Transverse colon (tissue), 4 donors: ENCODE data around the gene SLC17A5. TPM values are rescaled to one million over a fixed set of nuclear protein-coding genes. Genes with fewer than 3 reads are reported as not detected.

ENCODE experiments used
- DNase-seq: peaks from one replicate; pipeline ENCODE4 v3.0.0-alpha.2; 2019
- H3K27ac ChIP-seq, 4 donors: fragments of 200-600 bp; sonication (generic); 2 replicates each; pipeline ENCODE4 v1.5.1; 2016 to 2018; ENCODE audit warnings: inconsistent platforms in 4 of 4
- H3K27me3 ChIP-seq: fragments of 200-600 bp; sonication (generic); 2 replicates; pipeline ENCODE4 v1.5.1; 2017; ENCODE audit warnings: inconsistent platforms
- H3K36me3 ChIP-seq, 4 donors: fragments of 200-600 bp; sonication (generic); 2 replicates each; pipeline ENCODE4 v1.5.1; 2017 to 2019; ENCODE audit warnings: inconsistent platforms in 4 of 4
- H3K4me1 ChIP-seq, 4 donors: fragments of 200-600 bp; sonication (generic); 2 replicates each; pipeline ENCODE4 v1.5.1; 2017 to 2020; ENCODE audit warnings: inconsistent platforms in 4 of 4
- H3K4me3 ChIP-seq, 4 donors: fragments of 200-600 bp; sonication (generic); 1 replicate in 1 of 4; 2 replicates in 3 of 4; pipeline versions ENCODE4 v1.5.1 to v1.6.1; 2017 to 2019; ENCODE audit warnings: inconsistent platforms in 4 of 4
- H3K9me3 ChIP-seq, 2 donors: fragments of 200-600 bp; sonication (generic); 2 replicates each; pipeline ENCODE4 v1.5.1; 2017 to 2019; ENCODE audit warnings: inconsistent platforms in 2 of 2
- CTCF ChIP-seq, 5 experiments: fragments of 200-600 bp in 3 of 5; fragments of 450-650 bp in 2 of 5; sonication (generic) in 3 of 5; IDR thresholded peaks; 1 replicate in 2 of 5; 2 replicates in 3 of 5; pipeline ENCODE4 v1.5.1; 2016 to 2017; ENCODE audit warnings: antibody characterized with exemption in 5 of 5, inconsistent platforms in 3 of 5, mild to moderate bottlenecking in 2 of 5, moderate library complexity in 1 of 5
- EP300 ChIP-seq: sonication (generic); formaldehyde crosslinking; IDR thresholded peaks from one replicate; pipeline ENCODE4 v1.6.1; 2017; ENCODE audit warnings: antibody characterized with exemption, low read depth
- POLR2A ChIP-seq: fragments of 450-650 bp; IDR thresholded peaks from one replicate; pipeline ENCODE4 v1.6.1; 2016; ENCODE audit warnings: antibody characterized with exemption, mild to moderate bottlenecking, moderate library complexity
- POLR2AphosphoS5 ChIP-seq, 3 donors: sonication (generic); formaldehyde crosslinking; IDR thresholded peaks; one replicate each; pipeline ENCODE4 v1.6.1; 2016; ENCODE audit warnings: antibody characterized with exemption in 3 of 3
- WGBS, 2 donors: methylation state at CpG; one replicate each; pipeline ENCODE4 v1.1.5; 2018; ENCODE audit warnings: low coverage in 1 of 2; 5-methylcytosine and 5-hydroxymethylcytosine counted together
- in situ Hi-C, 4 donors: fragments of 200-750 bp; cut with MboI; loops; one replicate each; pipeline versions ENCODE4 v1.15.0 to v1.15.1; 2017; ENCODE audit warnings: low sequenced_read_pairs in 3 of 4, low pct_ligation_motif_present in 1 of 4, low pct_unique_long_range_greater_than_20kb in 1 of 4
- intact Hi-C: fragments of 100-400 bp; cut with DNase I; formaldehyde crosslinking; loops from one replicate; pipeline ENCODE4 v1.15.1; 2023; ENCODE audit warnings: low total_unique reads
- total RNA-seq, 4 donors: library from RNA; depleted of rRNA; stranded (reverse); fragments of >200 nt; gene quantifications; one replicate each; pipeline ENCODE4 v1.1.0, GENCODE V29; 2016

The SLC17A5 gene
- total RNA-seq, 4 donors from 2014 or later: 13.7 to 57.3 (median 32.8) TPM

- WGBS, 2 donors: 62 to 64% methylated on average over 2 of the region's 2 CpGs
- no peak for DNase-seq
- peaks cover 0 to 39% (median 9%) of the 10 kb centered on the region in 4 donors for H3K36me3 ChIP-seq
- H3K27ac ChIP-seq: peak overlapping the region in 1 of 4 donors; percentile 45
- no peaks in the 10 kb centered on the region for H3K27me3 ChIP-seq
- H3K4me3 ChIP-seq: no peak overlapping the region
- H3K4me1 ChIP-seq: peaks cover 0 to 7% (median 0%) of the 10 kb centered on the region in 4 donors
- TF ChIP-seq POLR2AphosphoS5 (IDR thresholded peaks at IDR 0.05) (peak in 2 of 3 donors; percentile 30 to 53), POLR2A (no peak)
- in situ Hi-C loops: no loop called here
- no peaks in the 10 kb centered on the region for H3K9me3 ChIP-seq
- intact Hi-C loops: no loop called here
Observed at GRCh38 chr6:73642530-73642929, 11.3 kb downstream of the SLC17A5 start.

- peaks cover 0 to 55% (median 12%) of the 10 kb centered on the region in 4 donors for H3K36me3 ChIP-seq
- no peak overlapping the region for H3K27ac ChIP-seq
- peaks cover 0 to 4% (median 0%) of the 10 kb centered on the region in 4 donors for H3K4me1 ChIP-seq
- in situ Hi-C loops: no loop called here
- DNase-seq: no peak
- no peaks in the 10 kb centered on the region for H3K27me3 ChIP-seq
- H3K9me3 ChIP-seq: no peaks in the 10 kb centered on the region
- WGBS, 2 donors: 92 to 100% methylated on average over 1 of the region's 1 CpG
- H3K4me3 ChIP-seq: no peak overlapping the region
- TF ChIP-seq POLR2AphosphoS5 (IDR thresholded peaks at IDR 0.05): no peak
- no peak for TF ChIP-seq POLR2A
- no peak for TF ChIP-seq CTCF (IDR thresholded peaks at IDR 0.05)
- no peak for TF ChIP-seq EP300
- intact Hi-C loops: no loop called here
Observed at GRCh38 chr6:73640179-73640750, 13.5 kb downstream of the SLC17A5 start.

DNA sequence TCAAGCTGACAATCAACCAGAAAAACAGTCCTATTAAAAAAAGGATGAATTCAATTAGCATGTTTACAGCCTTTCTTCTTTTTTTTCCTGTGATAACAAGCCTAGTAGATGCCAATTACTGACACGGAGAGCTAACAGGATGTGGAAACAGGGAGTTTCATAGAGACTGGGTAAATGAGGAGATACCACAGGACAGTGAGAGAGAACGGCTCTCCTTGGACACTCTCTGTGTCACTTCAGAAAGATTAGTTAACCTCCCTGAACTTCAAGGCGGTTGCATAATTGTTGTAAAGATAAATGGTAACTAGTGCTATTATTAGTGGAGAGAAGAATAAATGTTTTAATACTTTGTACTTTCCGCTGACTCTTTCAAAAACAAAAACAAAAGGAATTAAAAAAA lies 14.8 kb downstream of the SLC17A5 start:
- Histone ChIP-seq H3K36me3 (peaks cover 0 to 68% (median 18%) of the 10 kb centered on the region in 4 donors), H3K27ac (no peak overlapping the region), H3K27me3 (no peaks in the 10 kb centered on the region), H3K4me3 (no peak overlapping the region), H3K9me3 (no peaks in the 10 kb centered on the region), H3K4me1 (peaks cover 0 to 4% (median 0%) of the 10 kb centered on the region in 4 donors)
- DNase-seq: no peak
- in situ Hi-C loops (no loop called here), intact Hi-C loops (no loop called here)
- no peak for TF ChIP-seq CTCF (IDR thresholded peaks at IDR 0.05)
- WGBS, 2 donors: 84 to 88% methylated on average over 4 of the region's 4 CpGs

- H3K9me3 ChIP-seq: no peaks in the 10 kb centered on the region
- no peak for DNase-seq
- WGBS, 2 donors: 81 to 93% methylated on average over 2 of the region's 2 CpGs
- no peaks in the 10 kb centered on the region for H3K27me3 ChIP-seq
- no peak overlapping the region for H3K27ac ChIP-seq
- in situ Hi-C loops: no loop called here
- intact Hi-C loops: no loop called here
- TF ChIP-seq CTCF (IDR thresholded peaks at IDR 0.05) (no peak), EP300 (no peak), POLR2AphosphoS5 (IDR thresholded peaks at IDR 0.05) (no peak)
- no peak overlapping the region for H3K4me3 ChIP-seq
- H3K4me1 ChIP-seq: peaks cover 0 to 4% (median 0%) of the 10 kb centered on the region in 4 donors
- H3K36me3 ChIP-seq: peaks cover 0 to 81% (median 26%) of the 10 kb centered on the region in 4 donors
Observed at GRCh38 chr6:73637404-73637803, 16.4 kb downstream of the SLC17A5 start.

DNA sequence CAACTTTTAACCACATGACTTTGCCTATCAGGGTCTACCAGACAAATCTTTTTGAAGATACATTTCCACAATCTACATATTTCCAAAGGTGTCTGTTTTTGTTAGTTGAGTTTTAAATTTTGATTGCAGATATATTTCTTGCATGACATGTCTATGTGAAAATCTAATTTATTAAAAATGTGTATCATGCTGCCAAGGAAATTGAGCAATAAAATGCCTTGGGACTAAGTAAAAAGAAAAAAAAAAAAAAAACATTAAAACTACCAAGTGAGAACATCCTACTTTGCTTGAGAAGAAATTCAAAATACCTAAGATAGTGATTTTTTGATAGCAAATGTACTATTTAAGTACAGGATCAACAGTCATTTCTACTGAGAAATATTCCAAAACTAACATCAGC lies 17.7 kb downstream of the SLC17A5 start:
- intact Hi-C loops (no loop called here), in situ Hi-C loops (no loop called here)
- H3K9me3 ChIP-seq: no peaks in the 10 kb centered on the region
- H3K4me1 ChIP-seq: no peaks in the 10 kb centered on the region
- H3K27me3 ChIP-seq: no peaks in the 10 kb centered on the region
- no peak overlapping the region for H3K4me3 ChIP-seq
- no peak for DNase-seq
- no peak overlapping the region for H3K27ac ChIP-seq
- TF ChIP-seq POLR2A (no peak), POLR2AphosphoS5 (IDR thresholded peaks at IDR 0.05) (no peak), CTCF (IDR thresholded peaks at IDR 0.05) (no peak), EP300 (no peak)
- peaks cover 0 to 79% (median 25%) of the 10 kb centered on the region in 4 donors for H3K36me3 ChIP-seq
